Right lung (tissue), 5 donors: ENCODE measurements around the gene CHST1. TPM values are rescaled to one million over a fixed set of nuclear protein-coding genes. Genes with fewer than 3 reads are reported as not detected.
A peak's percentile ranks its signal among the peaks of the same experiment; 100 is the strongest.

Experiments
- DNase-seq, 2 donors: peaks; one replicate each; pipeline ENCODE4 v3.0.0-alpha.2; 2013
- polyA plus RNA-seq, 5 donors: library from polyadenylated mRNA; unstranded; fragments of 120-200 nt; gene quantifications; one replicate each; pipeline versions ENCODE4 v1.2.1 to v1.2.3, GENCODE V29; 2013; ENCODE audit warnings: inconsistent platforms in 1 of 5, low replicate concordance in 1 of 5; ENCODE audit not compliant: insufficient read length in 5 of 5, insufficient read depth in 1 of 5

CHST1 gene
- polyA plus RNA-seq, 5 donors = 4.2 to 7.3 (median 5.6) TPM

- DNase-seq = no peak
Observed at GRCh38 chr11:45676522-45677095, 11.2 kb upstream of the CHST1 start.

DNA sequence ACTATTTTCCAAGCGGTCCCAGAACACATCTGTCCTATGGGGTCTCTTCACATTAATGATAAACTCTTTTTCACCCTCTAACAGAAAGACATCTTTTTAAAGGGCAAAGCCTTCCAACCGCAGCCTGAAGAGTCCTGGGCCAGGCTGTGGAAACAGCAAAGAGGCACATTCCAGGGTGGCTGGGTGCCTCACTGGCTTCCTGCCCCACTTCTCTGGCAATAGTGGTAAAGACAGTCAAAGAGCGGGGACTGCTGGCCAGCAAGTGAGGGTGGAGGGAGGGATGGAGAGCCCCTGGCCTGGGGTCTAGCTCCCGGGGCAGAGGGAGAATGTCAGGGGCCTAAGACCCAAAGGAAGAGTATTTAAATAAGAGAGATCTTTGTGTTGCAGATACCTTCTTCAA is 10.2 kb upstream of the CHST1 start:
- DNase-seq = no peak

GRCh38 chr11:45674481-45675190 is 9.2 kb upstream of the CHST1 start:
- no peak for DNase-seq

GRCh38 chr11:45673441-45673840 is 8.0 kb upstream of the CHST1 start:
- DNase-seq = no peak

DNA sequence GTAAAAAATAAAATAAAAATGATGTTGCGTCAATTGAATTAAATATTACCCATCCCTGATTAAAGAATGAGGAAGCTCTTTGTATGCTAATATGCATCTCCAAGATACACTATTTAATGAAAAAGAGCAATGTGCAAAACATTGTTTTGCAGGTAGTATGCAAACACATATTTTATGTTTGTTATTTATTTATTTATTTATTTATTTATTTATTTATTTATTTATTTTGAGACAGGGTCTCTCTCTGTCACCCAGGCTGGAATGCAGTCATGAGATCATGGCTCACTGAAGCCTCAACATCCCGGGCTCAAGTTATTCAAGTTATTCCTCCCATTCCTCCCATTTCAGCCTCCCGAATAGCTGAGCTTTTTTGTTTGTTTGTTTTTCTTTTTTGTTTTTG is 7.2 kb upstream of the CHST1 start:
- no peak for DNase-seq

DNA sequence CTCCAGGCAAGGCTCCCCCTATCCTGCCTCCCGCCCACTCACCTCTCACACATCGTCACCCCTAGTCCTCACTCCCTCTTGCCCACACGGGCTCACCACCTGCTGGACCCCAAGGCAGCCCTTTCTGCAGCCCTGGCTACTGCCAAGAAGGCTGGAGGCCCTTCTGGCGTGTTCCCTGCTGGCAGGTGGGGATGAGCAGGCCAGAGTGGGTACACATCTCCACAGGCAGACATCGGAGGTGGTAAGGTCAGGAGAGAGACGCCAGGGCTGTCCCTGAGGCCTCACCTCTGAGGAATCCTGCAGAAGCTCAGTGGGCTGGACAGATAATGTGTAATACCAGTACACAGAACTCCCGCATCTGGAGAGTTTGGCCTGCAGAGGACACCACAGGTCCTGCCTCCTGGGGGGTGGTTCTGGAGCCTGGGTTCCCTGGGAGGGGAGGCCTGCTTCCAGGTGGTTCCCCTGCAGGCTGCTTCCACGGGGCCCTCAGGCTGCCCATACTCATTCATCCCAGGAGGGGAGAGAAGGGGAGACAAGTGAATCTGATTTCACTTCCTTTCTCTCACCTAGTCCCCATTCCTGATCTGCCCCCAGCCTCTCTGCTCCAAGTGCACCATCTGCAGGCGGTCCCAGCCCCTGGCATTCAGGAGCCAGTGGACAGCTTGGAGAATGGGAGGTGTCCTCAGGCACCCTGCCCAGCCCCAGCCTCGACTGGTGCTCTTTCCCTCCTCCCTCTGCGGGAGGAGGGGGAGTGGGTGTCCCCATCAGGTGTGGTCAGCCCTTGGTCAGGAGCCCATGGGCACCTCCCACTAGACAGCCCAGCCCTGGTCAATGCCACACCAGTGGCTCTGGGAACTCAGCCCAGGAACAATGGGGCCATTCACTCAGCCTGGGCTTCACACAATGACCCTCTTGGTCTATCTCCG is 6.1 kb upstream of the CHST1 start:
- no peak for DNase-seq

- DNase-seq = no peak
Observed at GRCh38 chr11:45670386-45671135, 5.1 kb upstream of the CHST1 start.

DNA sequence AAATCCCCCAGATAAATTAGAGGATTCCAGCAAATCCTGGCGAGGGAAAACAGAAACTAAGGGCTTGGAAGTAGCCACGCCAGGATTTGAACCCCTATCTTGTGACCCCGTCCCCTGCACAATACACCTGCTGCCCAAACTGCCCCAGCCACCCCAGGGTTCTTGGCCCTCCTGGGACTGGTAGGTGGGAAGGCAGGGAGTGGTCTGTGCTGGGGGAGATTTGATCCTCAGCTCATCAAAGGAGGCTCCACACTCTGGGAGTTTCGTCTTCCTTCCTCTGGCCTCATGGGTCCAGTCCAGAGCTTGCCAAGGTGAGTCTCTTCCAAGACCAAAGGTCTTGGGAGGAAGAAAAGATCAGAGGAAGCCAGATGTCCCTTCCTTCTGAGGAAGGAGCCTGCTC is 4.5 kb upstream of the CHST1 start:
- no peak for DNase-seq

- DNase-seq = no peak
Observed at GRCh38 chr11:45669146-45669545, 3.7 kb upstream of the CHST1 start.

DNA sequence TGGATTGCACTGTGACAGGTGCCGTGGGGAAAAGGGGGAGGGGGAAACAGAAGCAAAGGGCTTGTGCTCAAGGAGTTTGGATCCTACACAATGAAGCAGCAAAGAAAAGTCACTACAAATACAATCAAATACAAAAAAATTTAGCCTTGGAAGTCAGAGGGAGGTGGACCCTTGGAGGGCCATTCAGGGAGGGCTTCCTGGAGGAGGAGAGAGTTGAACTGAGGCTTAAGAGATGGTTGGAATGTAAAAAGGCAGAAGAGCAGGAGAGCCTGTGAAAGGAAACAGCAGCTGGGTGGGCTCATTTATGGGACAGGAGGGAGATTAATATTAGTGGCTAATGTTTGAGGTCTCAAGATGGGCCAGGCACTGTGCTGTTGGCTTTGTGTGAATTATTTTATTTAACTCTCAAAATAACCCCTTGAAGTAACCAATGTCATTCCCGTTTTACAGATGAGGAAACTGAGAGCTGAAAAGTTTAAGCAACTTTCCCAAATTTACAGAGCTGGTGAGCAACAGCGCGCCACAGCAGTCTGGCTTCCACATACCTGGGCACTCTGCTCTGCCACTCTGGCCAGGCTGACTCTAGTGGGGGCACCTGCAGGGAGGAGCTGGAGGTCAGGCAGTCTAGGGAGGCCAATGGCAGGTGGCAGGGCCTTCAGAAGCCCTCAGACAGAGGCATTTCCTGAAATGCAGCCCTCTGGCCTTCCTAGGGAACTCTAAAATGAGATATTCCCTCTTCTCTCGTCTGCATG is 2.7 kb upstream of the CHST1 start:
- DNase-seq = no peak

GRCh38 chr11:45666648-45667642 is 1.5 kb upstream of the CHST1 start:
- DNase-seq = no peak

- no peak for DNase-seq
Observed at GRCh38 chr11:45665933-45666647, 668 bp upstream of the CHST1 start.

DNA sequence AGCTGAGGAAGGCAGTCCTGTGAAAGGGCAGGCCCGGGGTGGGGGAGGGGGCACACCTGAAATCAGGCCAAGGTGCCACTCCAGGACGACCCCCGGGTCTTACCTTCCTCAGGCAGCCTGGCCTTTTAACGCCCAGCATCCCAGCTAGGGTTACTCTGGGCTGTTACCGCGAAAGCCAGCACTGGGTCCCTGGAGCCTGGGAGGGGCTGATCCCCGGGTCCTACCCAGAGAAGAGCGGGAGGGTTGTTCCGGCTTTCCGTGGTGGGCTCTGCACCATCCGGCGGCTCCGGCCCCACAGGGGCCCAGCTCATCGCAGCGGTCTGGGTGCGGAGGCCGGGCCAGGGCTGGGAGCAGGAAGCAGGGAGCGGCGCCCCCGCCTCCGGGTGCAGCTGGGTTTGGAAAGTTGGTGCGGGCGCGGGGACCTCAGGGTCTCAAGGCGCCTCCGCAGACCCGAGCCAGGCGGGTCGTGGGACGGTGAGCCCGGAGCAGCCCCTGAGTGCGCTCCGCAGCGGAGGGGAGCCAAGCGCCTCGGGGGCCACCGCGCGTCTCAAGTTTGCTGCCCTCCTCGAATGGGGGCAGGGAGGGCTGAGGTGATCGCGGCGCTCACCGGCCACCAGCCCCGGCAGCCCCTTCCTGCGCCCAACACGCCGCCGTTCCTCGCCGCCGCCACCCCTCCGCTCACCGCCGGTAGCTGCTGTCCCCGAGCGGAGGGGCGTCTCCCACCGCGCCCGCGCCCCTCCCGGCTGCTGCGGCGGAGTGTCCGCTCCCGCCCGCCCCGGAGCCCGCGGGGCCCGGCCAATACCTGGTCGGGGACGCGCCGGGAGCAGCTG is 831 bp downstream of the CHST1 start:
- DNase-seq = no peak

DNA sequence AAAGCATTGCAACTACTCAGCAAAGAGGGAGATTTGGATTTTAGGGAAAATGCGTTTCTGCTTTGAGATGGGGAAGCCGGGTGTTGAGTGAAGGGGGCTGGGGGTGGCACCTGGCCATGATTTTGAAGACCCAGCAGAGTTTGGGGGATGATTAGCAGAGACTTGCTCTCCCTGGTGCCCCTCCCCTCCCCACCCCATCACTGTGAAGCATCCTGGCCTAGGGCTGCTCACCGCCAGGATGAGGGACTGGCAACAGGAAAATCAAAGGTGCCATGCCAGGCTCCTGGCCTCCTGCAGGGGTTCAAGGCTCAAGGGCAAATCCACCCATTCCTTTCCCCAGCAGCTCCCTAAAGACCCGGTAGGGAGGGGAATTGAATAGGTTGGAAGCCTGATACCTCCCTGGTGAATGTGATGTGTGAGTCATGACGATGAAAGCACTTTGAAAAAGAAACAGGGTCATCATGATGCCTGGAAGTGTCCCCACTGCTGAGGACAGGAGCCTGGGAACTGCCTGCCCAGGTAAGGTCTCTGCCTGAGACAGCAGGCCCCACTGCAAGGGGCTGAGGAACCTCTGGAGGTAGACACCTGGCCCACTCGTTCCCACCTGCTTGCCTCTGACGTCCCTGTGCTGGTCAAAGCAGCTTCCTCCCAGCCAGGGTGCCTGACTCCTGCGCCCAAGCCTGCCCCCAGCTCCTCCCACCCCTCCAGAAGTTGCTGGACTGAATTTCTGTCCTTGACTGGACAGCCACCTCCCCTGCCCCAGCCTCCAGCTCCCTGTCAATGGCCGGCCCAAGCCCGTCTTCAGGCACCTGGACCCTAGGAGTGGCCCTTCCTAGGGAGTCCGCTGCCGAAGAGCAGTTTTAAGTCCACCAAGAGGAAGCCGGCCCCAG is 1.7 kb downstream of the CHST1 start:
- DNase-seq = no peak

- DNase-seq = peak in 1 of 2 donors; percentile 47
Observed at GRCh38 chr11:45662665-45663485, 2.5 kb downstream of the CHST1 start.

GRCh38 chr11:45662096-45662664 is 3.2 kb downstream of the CHST1 start:
- no peak for DNase-seq
